H1 (cell line): ENCODE data around the gene ELMO1.

Source experiments
- CEBPB ChIP-seq: IDR thresholded peaks from 2 replicates; pipeline ENCODE4 v1.6.1; 2012; ENCODE audit warnings: low read depth, low read length
- CTCF ChIP-seq, 3 experiments: IDR thresholded peaks; 1 replicate in 2 of 3; 2 replicates in 1 of 3; pipeline versions ENCODE4 v1.5.1 to v1.6.1; 2011; ENCODE audit warnings: low read length in 3 of 3, mild to moderate bottlenecking in 3 of 3, inconsistent platforms in 2 of 3, low read depth in 1 of 3, moderate library complexity in 1 of 3; ENCODE audit not compliant: insufficient read depth in 1 of 3; ENCODE audit errors: control extremely low read depth in 1 of 3
- FOSL1 ChIP-seq: IDR thresholded peaks from 2 replicates; pipeline ENCODE4 v1.6.1; 2011; ENCODE audit warnings: mild to moderate bottlenecking, low read depth, low read length, moderate library complexity; ENCODE audit not compliant: insufficient read depth
- MAFK ChIP-seq: IDR thresholded peaks from 2 replicates; pipeline ENCODE4 v1.6.1; 2012; ENCODE audit warnings: low read depth, mild to moderate bottlenecking, improper control_type of control experiment, low read length
- NRF1 ChIP-seq: IDR thresholded peaks from 2 replicates; pipeline ENCODE4 v1.6.1; 2011; ENCODE audit warnings: mild to moderate bottlenecking, low read depth, low read length, improper control_type of control experiment
- POLR2A ChIP-seq, 2 experiments: IDR thresholded peaks; 1 replicate in 1 of 2; 2 replicates in 1 of 2; pipeline ENCODE4 v1.6.1; 2011; ENCODE audit warnings: low read depth in 2 of 2, low read length in 2 of 2, mild to moderate bottlenecking in 2 of 2; ENCODE audit errors: control extremely low read depth in 1 of 2
- POLR2AphosphoS5 ChIP-seq: IDR thresholded peaks from 2 replicates; pipeline ENCODE4 v1.6.1; 2011; ENCODE audit warnings: low read depth, low read length
- SUZ12 ChIP-seq: fragments of 200-600 bp; sonication (generic); IDR thresholded peaks from 2 replicates; pipeline ENCODE4 v1.6.1; 2012; ENCODE audit warnings: mild to moderate bottlenecking, inconsistent platforms, low read length, moderate library complexity, mixed read lengths

- TF ChIP-seq CTCF (IDR thresholded peaks at IDR 0.05; ENCODE audit: control extremely low read depth in 1 of 3, insufficient read depth in 1 of 3, low read depth in 1 of 3, low read length in 3 of 3) (no peak), POLR2A (IDR thresholded peaks at IDR 0.05; ENCODE audit: control extremely low read depth in 1 of 2, low read depth in 2 of 2, low read length in 2 of 2) (no peak), FOSL1 (no peak), POLR2AphosphoS5 (no peak), SUZ12 (no peak), NRF1 (no peak), CEBPB (no peak), MAFK (no peak)
These were observed 96.9 kb downstream of the ELMO1 start for GRCh38 chr7:37351716-37352115.
